GM23338 (cell line): ENCODE results near the gene DCN. TPM values are rescaled to one million over a fixed set of nuclear protein-coding genes. Genes with fewer than 3 reads are reported as not detected.

Source experiments
- ATAC-seq: fragments of 200-7000 bp; cut with Tn5 transposase; 3 replicates; pipeline ENCODE4 v1.9.1; 2020
- DNase-seq: peaks from one replicate; pipeline ENCODE4 v3.0.0-alpha.2; 2015; ENCODE audit warnings: low spot score
- H2AFZ ChIP-seq: fragments of 200-600 bp; sonication (generic); 2 replicates; pipeline ENCODE4 v1.8.0; 2016; ENCODE audit warnings: antibody characterized with exemption, mild to moderate bottlenecking, moderate library complexity
- H3F3A ChIP-seq: fragments of 200-600 bp; sonication (generic); replicated peaks from 2 replicates; pipeline ENCODE4 v1.8.0; 2017; ENCODE audit warnings: antibody characterized with exemption, mixed run types, low read depth
- H3K27ac ChIP-seq: fragments of 200-600 bp; sonication (generic); 2 replicates; pipeline ENCODE4 v1.6.1; 2016; ENCODE audit warnings: low read depth
- H3K27me3 ChIP-seq: fragments of 200-600 bp; sonication (generic); 2 replicates; pipeline ENCODE4 v1.8.0; 2016; ENCODE audit warnings: mild to moderate bottlenecking, mixed run types, moderate library complexity; ENCODE audit not compliant: insufficient read depth
- H3K36me3 ChIP-seq: fragments of 200-600 bp; sonication (generic); 2 replicates; pipeline ENCODE4 v1.8.0; 2016; ENCODE audit warnings: mild to moderate bottlenecking; ENCODE audit not compliant: insufficient read depth
- H3K4me1 ChIP-seq: fragments of 200-600 bp; sonication (generic); 2 replicates; pipeline ENCODE4 v1.8.0; 2016; ENCODE audit warnings: mild to moderate bottlenecking, moderate library complexity; ENCODE audit not compliant: insufficient read depth
- H3K4me2 ChIP-seq: fragments of 200-600 bp; sonication (generic); 2 replicates; pipeline ENCODE4 v1.7.1; 2017; ENCODE audit warnings: mixed run types
- H3K4me3 ChIP-seq: fragments of 200-600 bp; sonication (generic); 2 replicates; pipeline ENCODE4 v1.6.1; 2016; ENCODE audit warnings: mixed run types
- H3K79me2 ChIP-seq: fragments of 200-600 bp; sonication (generic); replicated peaks from 2 replicates; pipeline ENCODE4 v1.8.0; 2017; ENCODE audit warnings: mild to moderate bottlenecking; ENCODE audit not compliant: insufficient read depth
- H3K9me2 ChIP-seq: fragments of 200-600 bp; sonication (generic); 2 replicates; pipeline ENCODE4 v1.8.0; 2017; ENCODE audit not compliant: insufficient read depth
- H4K20me1 ChIP-seq: fragments of 200-600 bp; sonication (generic); replicated peaks from 2 replicates; pipeline ENCODE4 v1.8.0; 2017; ENCODE audit warnings: mild to moderate bottlenecking; ENCODE audit not compliant: insufficient read depth
- H3K27ac Mint-ChIP-seq: 2 replicates; pipeline ENCODE4 v1.8.0; 2020; ENCODE audit warnings: inconsistent platforms, mild to moderate bottlenecking, moderate library complexity, mixed read lengths
- H3K27me3 Mint-ChIP-seq: 3 replicates; pipeline ENCODE4 v1.8.0; 2022; ENCODE audit warnings: low read depth, mild to moderate bottlenecking, moderate library complexity, mixed read lengths, inconsistent platforms; ENCODE audit not compliant: insufficient read depth, poor library complexity
- H3K36me3 Mint-ChIP-seq: 3 replicates; pipeline ENCODE4 v1.8.0; 2021; ENCODE audit warnings: low read depth, mild to moderate bottlenecking, inconsistent platforms, moderate library complexity, mixed read lengths
- H3K4me1 Mint-ChIP-seq: 3 replicates; pipeline ENCODE4 v1.8.0; 2020; ENCODE audit warnings: mild to moderate bottlenecking, inconsistent platforms, mixed read lengths
- H3K4me3 Mint-ChIP-seq: 3 replicates; pipeline ENCODE4 v1.8.0; 2021; ENCODE audit warnings: moderate library complexity, mild to moderate bottlenecking, inconsistent platforms, mixed read lengths
- H3K9me3 Mint-ChIP-seq: 3 replicates; pipeline ENCODE4 v1.8.0; 2020; ENCODE audit warnings: moderate library complexity, mild to moderate bottlenecking, inconsistent platforms, mixed read lengths
- CREB1 ChIP-seq: fragments of 250-450 bp; sonication (Bioruptor Pico); IDR thresholded peaks from 2 replicates; pipeline ENCODE4 v1.5.0; 2020; ENCODE audit warnings: low read depth, mild to moderate bottlenecking, moderate library complexity
- EZH2 ChIP-seq: fragments of 200-600 bp; sonication (generic); IDR thresholded peaks from one replicate; pipeline ENCODE4 v1.8.0; 2017; ENCODE audit warnings: antibody characterized with exemption, mild to moderate bottlenecking, low read depth; ENCODE audit not compliant: unreplicated experiment
- EZH2phosphoT487 ChIP-seq: fragments of 200-600 bp; sonication (generic); IDR thresholded peaks from one replicate; pipeline ENCODE4 v1.8.1; 2018; ENCODE audit warnings: antibody characterized with exemption; ENCODE audit not compliant: unreplicated experiment
- JUNB ChIP-seq: IDR thresholded peaks from one replicate; pipeline ENCODE4 v1.6.1; 2016; ENCODE audit warnings: antibody characterized with exemption; ENCODE audit not compliant: unreplicated experiment
- NANOG ChIP-seq: IDR thresholded peaks from 2 replicates; pipeline ENCODE4 v1.6.1; 2016; ENCODE audit warnings: antibody characterized with exemption, borderline replicate concordance
- STAT1 ChIP-seq: IDR thresholded peaks from one replicate; pipeline ENCODE4 v1.6.1; 2016; ENCODE audit warnings: antibody characterized with exemption; ENCODE audit not compliant: unreplicated experiment
- ZNF114 ChIP-seq: fragments of 250-450 bp; sonication (Bioruptor Pico); IDR thresholded peaks from 2 replicates; pipeline ENCODE4 v1.5.0; 2020; ENCODE audit warnings: mild to moderate bottlenecking, moderate library complexity
- ZNF331 ChIP-seq: fragments of 250-450 bp; sonication (Bioruptor Pico); IDR thresholded peaks from 2 replicates; pipeline ENCODE4 v1.5.0; 2020; ENCODE audit warnings: low read depth, mild to moderate bottlenecking, moderate library complexity
- polyA plus RNA-seq: library from polyadenylated mRNA; unstranded; fragments of >200 nt; fragmentation: Nextera tagmentation; extraction: Ambion mirVana; gene quantifications from 2 replicates; pipeline ENCODE4 v1.2.1, GENCODE V29; 2016
- total RNA-seq: library from RNA; depleted of rRNA; stranded (reverse); fragments of >200 nt; shearing (Covaris generic); gene quantifications from 2 replicates; pipeline ENCODE4 v1.2.3, GENCODE V29; 2014
- TF ChIP-seq, protein P1 (sequence below): IDR thresholded peaks from 2 replicates; pipeline ENCODE4 v1.6.1; 2016; ENCODE audit warnings: antibody characterized with exemption

DCN gene
- total and polyA plus RNA-seq, 2 experiments from 2014 or later: not detected

DNA sequence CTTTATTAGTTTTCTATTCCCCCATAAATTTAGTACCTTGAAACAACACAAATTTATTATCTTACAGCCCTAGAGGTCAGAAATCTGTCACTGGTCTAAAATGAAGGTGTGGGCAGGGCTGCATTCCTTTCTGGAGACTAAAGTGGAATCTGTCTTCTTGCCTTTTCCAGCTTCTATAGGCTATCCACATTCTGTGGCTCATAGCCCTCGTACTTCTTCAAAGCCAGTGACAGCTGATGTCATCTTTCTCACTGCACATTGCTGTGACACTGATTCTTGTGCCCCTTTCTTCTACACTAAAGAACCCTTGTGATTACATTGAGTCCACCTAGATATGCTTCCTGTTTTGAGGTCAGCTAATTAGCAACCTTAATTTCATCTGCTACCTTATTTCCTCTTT lies 23.2 kb upstream of the DCN start (continued):
- TF ChIP-seq, protein P1, sequence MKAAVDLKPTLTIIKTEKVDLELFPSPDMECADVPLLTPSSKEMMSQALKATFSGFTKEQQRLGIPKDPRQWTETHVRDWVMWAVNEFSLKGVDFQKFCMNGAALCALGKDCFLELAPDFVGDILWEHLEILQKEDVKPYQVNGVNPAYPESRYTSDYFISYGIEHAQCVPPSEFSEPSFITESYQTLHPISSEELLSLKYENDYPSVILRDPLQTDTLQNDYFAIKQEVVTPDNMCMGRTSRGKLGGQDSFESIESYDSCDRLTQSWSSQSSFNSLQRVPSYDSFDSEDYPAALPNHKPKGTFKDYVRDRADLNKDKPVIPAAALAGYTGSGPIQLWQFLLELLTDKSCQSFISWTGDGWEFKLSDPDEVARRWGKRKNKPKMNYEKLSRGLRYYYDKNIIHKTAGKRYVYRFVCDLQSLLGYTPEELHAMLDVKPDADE: no peak
- no peak for TF ChIP-seq EZH2phosphoT487

DNA sequence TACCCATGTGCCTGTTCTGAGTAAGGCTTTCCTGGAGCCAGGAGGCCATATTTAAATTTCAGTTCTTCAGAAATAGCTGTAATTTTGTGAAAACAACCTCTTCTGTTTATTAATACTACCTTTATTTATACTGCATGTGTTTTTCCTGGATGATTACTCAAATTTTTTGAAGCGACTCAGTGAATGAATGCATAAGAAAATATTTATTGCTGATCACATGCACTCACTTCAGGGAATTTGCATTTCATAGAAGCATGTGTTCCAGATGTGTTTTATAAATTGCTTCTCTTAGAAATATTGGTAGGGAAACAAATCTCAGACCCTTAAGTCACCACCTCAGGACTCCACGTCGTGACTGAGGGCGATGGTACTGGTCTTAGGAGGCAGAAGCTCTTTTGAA lies 21.8 kb upstream of the DCN start:
- H3K36me3 Mint-ChIP-seq: peaks cover 5% of the 10 kb centered on the region; the same call in 1 of the 3 replicates
- H3K4me3 Mint-ChIP-seq: no peak overlapping the region
- TF ChIP-seq ZNF114 (CRISPR knock-in tag): no peak
- no peak for TF ChIP-seq CREB1 (CRISPR knock-in tag)
- no peak for TF ChIP-seq ZNF331 (CRISPR knock-in tag)
- no peak for TF ChIP-seq STAT1
- no peak for TF ChIP-seq NANOG
- no peak for TF ChIP-seq EZH2phosphoT487
- Histone ChIP-seq H3K79me2 (no peaks in the 10 kb centered on the region), H2AFZ (no peak overlapping the region), H3K27me3 (no peaks in the 10 kb centered on the region), H3K4me2 (no peak overlapping the region), H3K9me2 (no peaks in the 10 kb centered on the region), H4K20me1 (no peaks in the 10 kb centered on the region; the same call in 1 of the 2 replicates), H3K4me3 (no peak overlapping the region), H3K27ac (no peak overlapping the region), H3K36me3 (no peaks in the 10 kb centered on the region), H3F3A (no peaks in the 10 kb centered on the region), H3K4me1 (peaks cover 8% of the 10 kb centered on the region; the same call in 1 of the 2 replicates)
- peaks cover 5% of the 10 kb centered on the region; the same call in 2 of the 3 replicates for H3K9me3 Mint-ChIP-seq
- H3K27me3 Mint-ChIP-seq: no peaks in the 10 kb centered on the region
- H3K4me1 Mint-ChIP-seq: peaks cover 7% of the 10 kb centered on the region; the same call in 2 of the 3 replicates
- no peak overlapping the region for H3K27ac Mint-ChIP-seq
- ATAC-seq (no peak), DNase-seq (no peak)

DNA sequence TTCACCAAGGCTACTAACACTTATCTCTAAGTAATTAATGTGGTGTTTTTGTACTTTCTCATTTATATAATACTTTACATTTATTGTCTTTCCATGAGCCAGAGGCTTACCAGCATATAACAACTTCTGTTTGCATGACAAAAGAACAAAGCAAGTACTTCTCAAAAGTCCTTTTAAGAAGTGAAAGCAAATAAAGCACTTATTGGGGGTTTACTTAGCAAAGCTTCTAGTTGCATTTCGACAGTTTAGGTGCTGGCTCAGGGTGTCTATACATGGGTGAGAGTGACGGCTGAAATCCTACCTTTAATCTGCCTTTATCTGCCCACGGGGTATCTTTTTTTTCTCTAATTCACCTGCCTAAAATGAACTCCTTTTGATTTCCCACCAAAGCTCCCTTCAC lies 21.0 kb upstream of the DCN start:
- H4K20me1 ChIP-seq: no peaks in the 10 kb centered on the region; the same call in 1 of the 2 replicates
- H2AFZ ChIP-seq: no peak overlapping the region
- no peak overlapping the region for H3K4me3 ChIP-seq
- no peaks in the 10 kb centered on the region for H3K36me3 ChIP-seq
- H3K27me3 ChIP-seq: no peaks in the 10 kb centered on the region
- TF ChIP-seq NANOG (peak; percentile 42; the same call in 1 of the 2 replicates), EZH2phosphoT487 (no peak)
- Mint-ChIP-seq H3K27me3 (no peaks in the 10 kb centered on the region), H3K27ac (no peak overlapping the region), H3K36me3 (peaks cover 5% of the 10 kb centered on the region; the same call in 1 of the 3 replicates), H3K9me3 (peaks cover 5% of the 10 kb centered on the region; the same call in 2 of the 3 replicates), H3K4me3 (no peak overlapping the region), H3K4me1 (peaks cover 7% of the 10 kb centered on the region; the same call in 2 of the 3 replicates)
- H3K27ac ChIP-seq: no peak overlapping the region
- peaks cover 8% of the 10 kb centered on the region; the same call in 1 of the 2 replicates for H3K4me1 ChIP-seq
- H3K79me2 ChIP-seq: no peaks in the 10 kb centered on the region
- no peaks in the 10 kb centered on the region for H3K9me2 ChIP-seq
- H3F3A ChIP-seq: no peaks in the 10 kb centered on the region
- DNase-seq (peak; percentile 48), ATAC-seq (peak; percentile 40; the same call in 2 of the 3 replicates)
- H3K4me2 ChIP-seq: no peak overlapping the region

DNA sequence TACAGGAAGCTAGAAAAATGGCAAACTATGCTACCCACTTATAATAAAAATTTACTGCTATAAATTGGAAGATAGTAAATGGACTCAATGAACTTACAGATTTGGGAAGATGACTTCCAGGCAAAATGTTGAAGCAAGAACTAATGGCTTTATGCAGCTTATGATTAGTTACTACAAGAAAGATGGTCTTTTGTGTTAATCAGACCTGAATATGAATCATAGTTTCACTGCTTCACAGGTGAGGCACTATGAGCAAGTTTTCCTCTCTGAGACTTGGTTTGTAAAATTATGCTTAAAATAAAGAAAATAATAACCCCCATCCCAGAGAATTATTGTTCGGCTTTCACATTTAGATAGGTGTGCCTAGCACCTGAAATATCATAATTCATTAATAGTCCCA lies 19.8 kb upstream of the DCN start:
- H3K79me2 ChIP-seq: no peaks in the 10 kb centered on the region
- no peak overlapping the region for H2AFZ ChIP-seq

More for the DNA sequence above, 19.8 kb upstream of the DCN start:
- Histone ChIP-seq H3K27ac (no peak overlapping the region), H3K4me1 (peaks cover 8% of the 10 kb centered on the region; the same call in 1 of the 2 replicates), H3K4me3 (no peak overlapping the region), H3F3A (no peaks in the 10 kb centered on the region), H3K27me3 (no peaks in the 10 kb centered on the region), H3K4me2 (no peak overlapping the region), H3K36me3 (no peaks in the 10 kb centered on the region), H4K20me1 (no peaks in the 10 kb centered on the region; the same call in 1 of the 2 replicates), H3K9me2 (no peaks in the 10 kb centered on the region)
- TF ChIP-seq EZH2: no peak
- TF ChIP-seq JUNB: no peak
- no peak overlapping the region for H3K27ac Mint-ChIP-seq
- H3K27me3 Mint-ChIP-seq: no peaks in the 10 kb centered on the region
- H3K4me3 Mint-ChIP-seq: no peak overlapping the region
- peaks cover 7% of the 10 kb centered on the region; the same call in 2 of the 3 replicates for H3K4me1 Mint-ChIP-seq
- H3K9me3 Mint-ChIP-seq: peaks cover 3% of the 10 kb centered on the region; the same call in 1 of the 3 replicates
- H3K36me3 Mint-ChIP-seq: no peaks in the 10 kb centered on the region; the same call in 2 of the 3 replicates
- ATAC-seq: no peak
- no peak for DNase-seq
